ENCODE data around the gene DPYD.

DPYD gene

DNA sequence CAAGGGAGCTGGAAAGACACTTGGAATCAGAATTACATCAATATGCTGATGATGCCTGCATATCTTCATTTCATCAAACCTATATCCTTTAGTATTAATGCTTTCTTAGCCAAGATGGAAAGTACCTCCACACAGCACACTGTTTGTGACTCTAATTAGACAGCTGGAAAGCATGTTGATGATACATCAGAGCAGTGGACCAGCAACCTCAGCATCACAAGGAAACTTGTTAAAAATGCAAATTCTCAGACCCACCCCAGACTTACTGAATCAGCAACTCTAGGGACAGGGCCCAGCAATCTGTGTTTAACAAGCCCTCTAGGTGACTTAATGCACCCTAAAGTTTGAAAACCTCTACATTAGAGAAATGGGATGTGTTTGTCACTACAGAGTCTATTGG lies 332.1 kb downstream of the DPYD start:
- no peak overlapping the region for H3K4me3 ChIP-seq (ENCODE audit: low read depth, low read length)
- TF ChIP-seq, protein P1, sequence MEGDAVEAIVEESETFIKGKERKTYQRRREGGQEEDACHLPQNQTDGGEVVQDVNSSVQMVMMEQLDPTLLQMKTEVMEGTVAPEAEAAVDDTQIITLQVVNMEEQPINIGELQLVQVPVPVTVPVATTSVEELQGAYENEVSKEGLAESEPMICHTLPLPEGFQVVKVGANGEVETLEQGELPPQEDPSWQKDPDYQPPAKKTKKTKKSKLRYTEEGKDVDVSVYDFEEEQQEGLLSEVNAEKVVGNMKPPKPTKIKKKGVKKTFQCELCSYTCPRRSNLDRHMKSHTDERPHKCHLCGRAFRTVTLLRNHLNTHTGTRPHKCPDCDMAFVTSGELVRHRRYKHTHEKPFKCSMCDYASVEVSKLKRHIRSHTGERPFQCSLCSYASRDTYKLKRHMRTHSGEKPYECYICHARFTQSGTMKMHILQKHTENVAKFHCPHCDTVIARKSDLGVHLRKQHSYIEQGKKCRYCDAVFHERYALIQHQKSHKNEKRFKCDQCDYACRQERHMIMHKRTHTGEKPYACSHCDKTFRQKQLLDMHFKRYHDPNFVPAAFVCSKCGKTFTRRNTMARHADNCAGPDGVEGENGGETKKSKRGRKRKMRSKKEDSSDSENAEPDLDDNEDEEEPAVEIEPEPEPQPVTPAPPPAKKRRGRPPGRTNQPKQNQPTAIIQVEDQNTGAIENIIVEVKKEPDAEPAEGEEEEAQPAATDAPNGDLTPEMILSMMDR (IDR thresholded peaks at IDR 0.05; ENCODE audit: control insufficient read depth, extremely low read depth, insufficient read depth): no peak
- no peak for DNase-seq (ENCODE audit: low read depth)

GRCh38 chr1:97581614-97582051 lies 339.2 kb downstream of the DPYD start:
- DNase-seq (ENCODE audit: low read depth): no peak
- TF ChIP-seq, protein P1 (IDR thresholded peaks at IDR 0.05; ENCODE audit: control insufficient read depth, extremely low read depth, insufficient read depth): no peak
- H3K4me3 ChIP-seq (ENCODE audit: low read depth, low read length): no peak overlapping the region

DNA sequence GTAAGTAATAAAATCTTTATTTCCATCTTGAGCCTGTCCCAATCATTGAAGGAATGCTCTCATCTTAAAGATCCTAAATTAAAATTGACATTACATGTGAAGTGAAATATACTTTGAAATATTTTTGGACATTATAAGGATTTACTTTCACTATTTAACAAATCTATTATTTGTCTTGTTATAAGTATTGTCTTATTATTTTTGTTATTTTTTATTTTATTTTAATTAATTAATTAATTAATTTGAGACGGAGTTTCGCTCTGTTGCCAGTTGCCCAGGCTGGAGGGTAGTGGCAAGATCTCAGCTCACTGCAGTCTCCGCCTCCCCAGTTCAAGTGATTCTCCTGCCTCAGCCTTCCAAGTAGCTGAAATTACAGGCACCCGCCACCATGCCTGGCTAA lies 343.2 kb downstream of the DPYD start:
- TF ChIP-seq, protein P1 (IDR thresholded peaks at IDR 0.05; ENCODE audit: control insufficient read depth, extremely low read depth, insufficient read depth): no peak
- no peak overlapping the region for H3K4me3 ChIP-seq (ENCODE audit: low read depth, low read length)
- DNase-seq (ENCODE audit: low read depth): no peak

DNA sequence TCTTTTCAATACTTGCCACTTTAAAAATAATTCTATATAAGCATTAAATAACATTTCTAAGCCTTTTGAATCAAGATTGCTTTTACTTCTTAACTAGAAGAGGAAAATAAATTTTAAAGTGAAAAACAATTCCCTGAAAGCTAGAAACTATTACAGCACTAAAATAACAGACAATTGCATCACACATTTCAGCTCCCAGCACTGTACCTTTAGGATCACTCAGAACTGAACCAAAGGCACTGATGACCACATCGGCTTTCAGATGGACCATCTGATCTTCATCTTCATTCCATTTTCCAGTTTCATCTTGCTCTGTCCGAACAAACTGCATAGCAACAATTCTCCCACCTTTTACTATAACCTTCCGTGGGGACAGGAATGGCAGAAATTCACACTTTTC lies 347.3 kb downstream of the DPYD start:
- H3K4me3 ChIP-seq (ENCODE audit: low read depth, low read length): no peak overlapping the region
- no peak for DNase-seq (ENCODE audit: low read depth)
- TF ChIP-seq, protein P1 (IDR thresholded peaks at IDR 0.05; ENCODE audit: control insufficient read depth, extremely low read depth, insufficient read depth): no peak

- TF ChIP-seq, protein P1 (IDR thresholded peaks at IDR 0.05; ENCODE audit: control insufficient read depth, extremely low read depth, insufficient read depth): no peak
- no peak overlapping the region for H3K4me3 ChIP-seq (ENCODE audit: low read depth, low read length)
- no peak for DNase-seq (ENCODE audit: low read depth)
These were observed 348.3 kb downstream of the DPYD start for GRCh38 chr1:97572561-97572960.

GRCh38 chr1:97571760-97572159 lies 349.1 kb downstream of the DPYD start:
- DNase-seq (ENCODE audit: low read depth): no peak
- no peak overlapping the region for H3K4me3 ChIP-seq (ENCODE audit: low read depth, low read length)
- TF ChIP-seq, protein P1 (IDR thresholded peaks at IDR 0.05; ENCODE audit: control insufficient read depth, extremely low read depth, insufficient read depth): no peak

- DNase-seq (ENCODE audit: low read depth): no peak
- TF ChIP-seq, protein P1 (IDR thresholded peaks at IDR 0.05; ENCODE audit: control insufficient read depth, extremely low read depth, insufficient read depth): no peak
- no peak overlapping the region for H3K4me3 ChIP-seq (ENCODE audit: low read depth, low read length)
These were observed 350.1 kb downstream of the DPYD start for GRCh38 chr1:97570691-97571090.
